ENCODE measurements around the gene CCL17.
"Not testable (repeated sequence)": the region's sequence is repeated elsewhere in the genome, so short reads cannot be mapped to it uniquely, and the experiment has no call there.

CCL17 gene

GRCh38 chr16:57395026-57395425, 9.5 kb upstream of the CCL17 start:
- no peak for DNase-seq (ENCODE audit: low read depth in 1 of 2, low spot score in 1 of 2)

GRCh38 chr16:57396786-57397185, 7.8 kb upstream of the CCL17 start:
- no peak for DNase-seq (ENCODE audit: low read depth in 1 of 2, low spot score in 1 of 2)

- DNase-seq (ENCODE audit: low read depth in 1 of 2, low spot score in 1 of 2): not testable (repeated sequence)
Observed at GRCh38 chr16:57397493-57397892, 7.1 kb upstream of the CCL17 start.

- DNase-seq (ENCODE audit: low read depth in 1 of 2, low spot score in 1 of 2): no peak
Observed at GRCh38 chr16:57401943-57402640, 2.5 kb upstream of the CCL17 start.

- DNase-seq (ENCODE audit: low read depth in 1 of 2, low spot score in 1 of 2): no peak
Observed at GRCh38 chr16:57405097-57405496, 530 bp downstream of the CCL17 start.

GRCh38 chr16:57406881-57407280, 2.3 kb downstream of the CCL17 start:
- no peak for DNase-seq (ENCODE audit: low read depth in 1 of 2, low spot score in 1 of 2)

GRCh38 chr16:57407521-57408353, 3.2 kb downstream of the CCL17 start:
- no peak for DNase-seq (ENCODE audit: low read depth in 1 of 2, low spot score in 1 of 2)

GRCh38 chr16:57409065-57409464, 4.5 kb downstream of the CCL17 start:
- no peak for DNase-seq (ENCODE audit: low read depth in 1 of 2, low spot score in 1 of 2)

GRCh38 chr16:57409870-57410587, 5.5 kb downstream of the CCL17 start:
- DNase-seq (ENCODE audit: low read depth in 1 of 2, low spot score in 1 of 2): no peak

GRCh38 chr16:57411362-57411976, 6.9 kb downstream of the CCL17 start:
- DNase-seq (ENCODE audit: low read depth in 1 of 2, low spot score in 1 of 2): no peak

- no peak for DNase-seq (ENCODE audit: low read depth in 1 of 2, low spot score in 1 of 2)
Observed at GRCh38 chr16:57412584-57412983, 8.0 kb downstream of the CCL17 start.

- DNase-seq (ENCODE audit: low read depth in 1 of 2, low spot score in 1 of 2): no peak
Observed at GRCh38 chr16:57413301-57413730, 8.7 kb downstream of the CCL17 start.

GRCh38 chr16:57413733-57414132, 9.2 kb downstream of the CCL17 start:
- no peak for DNase-seq (ENCODE audit: low read depth in 1 of 2, low spot score in 1 of 2)

- DNase-seq (ENCODE audit: low read depth in 1 of 2, low spot score in 1 of 2): no peak
Observed at GRCh38 chr16:57416084-57416483, 11.5 kb downstream of the CCL17 start.

GRCh38 chr16:57419506-57419905, 14.9 kb downstream of the CCL17 start:
- DNase-seq (ENCODE audit: low read depth in 1 of 2, low spot score in 1 of 2): no peak

- DNase-seq (ENCODE audit: low read depth in 1 of 2, low spot score in 1 of 2): no peak
Observed at GRCh38 chr16:57422026-57422944, 17.7 kb downstream of the CCL17 start.

- DNase-seq (ENCODE audit: low read depth in 1 of 2, low spot score in 1 of 2): no peak
Observed at GRCh38 chr16:57423152-57423551, 18.6 kb downstream of the CCL17 start.

- DNase-seq (ENCODE audit: low read depth in 1 of 2, low spot score in 1 of 2): no peak
Observed at GRCh38 chr16:57424583-57424982, 20.0 kb downstream of the CCL17 start.

- no peak for DNase-seq (ENCODE audit: low read depth in 1 of 2, low spot score in 1 of 2)
Observed at GRCh38 chr16:57426356-57426755, 21.8 kb downstream of the CCL17 start.

- DNase-seq (ENCODE audit: low read depth in 1 of 2, low spot score in 1 of 2): no peak
Observed at GRCh38 chr16:57427307-57427706, 22.7 kb downstream of the CCL17 start.

Measured in activated CD4-positive, alpha-beta T cell treated with anti-CD3 and anti-CD28 coated beads, Interleukin-2, amount 50 U/mL, for 24 hours (primary cell).